Smooth muscle cell of the umbilical artery (primary cell): ENCODE measurements around the gene ALG9. TPM values are rescaled to one million over a fixed set of nuclear protein-coding genes. Genes with fewer than 3 reads are reported as not detected.

Experiments used
- total RNA-seq: library from RNA; depleted of rRNA; stranded (reverse); fragments of >200 nt; gene quantifications from 2 replicates; pipeline ENCODE4 v1.2.3, GENCODE V29; 2014

The ALG9 gene
- 32.8 and 40.4 TPM in 2 replicates for total RNA-seq

DNA sequence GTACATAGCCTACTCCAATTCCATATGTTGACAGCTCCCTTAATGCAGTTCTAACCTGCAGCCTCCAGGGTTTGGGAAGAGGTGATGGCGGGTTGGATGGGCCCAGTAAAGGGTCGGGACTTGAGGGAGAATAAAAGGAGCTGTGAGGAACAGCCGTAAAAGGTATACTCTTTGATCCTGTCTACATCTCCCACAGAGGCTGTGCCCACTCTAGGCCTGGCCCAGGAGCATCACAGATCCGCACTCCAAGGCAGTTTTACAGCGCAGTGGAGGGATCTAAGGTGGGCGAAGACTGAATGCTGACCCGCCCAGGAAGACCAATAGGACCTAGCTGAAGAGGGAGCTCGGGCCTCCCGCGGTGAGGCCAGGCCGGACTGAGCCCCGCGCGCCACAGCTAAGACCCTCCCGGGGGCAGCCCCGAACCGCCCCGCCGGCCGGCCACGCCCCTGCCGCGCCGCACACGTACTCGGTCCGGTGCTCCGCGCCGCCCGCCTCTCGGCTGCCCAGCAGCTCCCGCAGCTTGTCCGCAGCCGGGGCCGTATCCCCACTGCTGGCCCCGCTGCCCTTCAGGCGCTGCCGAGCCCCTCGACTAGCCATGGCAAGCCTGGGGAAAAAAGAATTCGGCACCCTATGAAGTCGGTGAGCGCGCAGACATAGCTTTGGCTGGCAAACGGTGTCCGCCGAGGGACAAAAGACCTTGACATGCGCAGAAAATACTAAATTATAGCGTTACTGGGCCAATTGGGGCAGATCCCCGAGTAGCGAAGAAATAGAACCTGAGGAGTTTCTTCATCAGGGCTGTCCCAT lies at the start of gene ALG9:
Gene ALG9 (minus strand): TSS at position 696 of the 807 bp plus-strand sequence. CDS start 99 bp downstream, at position 597.

DNA sequence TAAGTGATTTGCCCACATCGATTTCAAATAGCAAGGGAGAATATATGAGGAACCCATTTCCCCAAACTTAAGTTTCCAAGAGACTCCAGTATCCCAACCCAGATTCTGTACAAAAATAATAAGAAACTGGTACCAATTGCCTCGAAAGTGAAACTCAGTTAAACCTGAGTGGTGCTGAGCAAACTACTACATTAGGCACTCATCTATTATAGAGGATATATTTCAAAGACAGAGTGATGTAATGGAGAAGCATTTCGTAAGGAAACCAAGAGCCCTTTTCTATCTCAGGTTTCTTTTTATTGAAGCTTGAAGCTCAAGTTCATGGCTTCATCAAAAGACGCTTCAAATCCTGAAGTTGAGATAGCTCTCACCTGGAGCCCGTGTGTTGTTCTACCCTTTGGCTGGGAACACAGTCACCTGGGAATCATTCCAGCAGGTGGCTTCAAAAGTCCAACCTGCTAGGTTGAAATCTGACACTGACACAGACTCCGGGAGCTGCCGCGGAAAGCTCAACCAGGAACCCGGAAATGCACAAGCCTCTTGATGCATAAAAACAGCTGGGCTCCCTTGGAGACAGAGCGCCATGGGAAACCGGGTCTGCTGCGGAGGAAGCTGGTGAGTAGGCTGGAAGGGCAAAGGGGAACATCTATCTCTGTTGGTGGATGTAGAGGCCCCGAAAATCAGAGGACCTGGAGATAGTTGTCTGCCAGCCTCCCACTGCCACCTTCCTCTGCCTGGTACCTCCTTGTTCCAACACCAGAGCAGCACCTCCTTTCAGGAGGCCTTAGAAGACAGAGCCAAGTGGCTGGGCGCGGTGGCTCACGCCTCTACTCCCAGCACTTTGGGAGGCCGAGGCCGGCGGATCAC lies 47.2 kb upstream of the ALG9 start, which contains the start of gene C11orf52:
Gene C11orf52 (plus strand): TSS at position 524 of the 867 bp plus-strand sequence. CDS start 60 bp downstream, at position 584.

GRCh38 chr11:111912535-111912934 lies 41.2 kb upstream of the ALG9 start, which contains the start of gene HSPB2:
Gene HSPB2, plus strand, starts transcription at chr11:111912734. Its CDS starts 96 bp downstream, at chr11:111912830.

GRCh38 chr11:111911563-111912401 lies 40.4 kb upstream of the ALG9 start, which contains the start of gene CRYAB:
Gene CRYAB, minus strand, starts transcription at chr11:111911770. Its CDS starts 46 bp downstream, at chr11:111911724.

GRCh38 chr11:111878849-111879636 lies 7.7 kb upstream of the ALG9 start, which contains the start of the genes CFAP68 and FDXACB1:
Gene CFAP68, plus strand, starts transcription at chr11:111879541. Its CDS starts 20 bp downstream, at chr11:111879561.
Gene FDXACB1, minus strand, starts transcription at chr11:111879165. Its CDS starts 33 bp downstream, at chr11:111879132.

GRCh38 chr11:111765984-111766833 lies 105.2 kb downstream of the ALG9 start, which contains the start of gene PPP2R1B:
Gene PPP2R1B, minus strand, starts transcription at chr11:111766389. Its CDS starts 28 bp downstream, at chr11:111766361.

Other genes starting within 250 kb of the ALG9 start
- gene PPP2R1B, start 105.2 kb downstream of the ALG9 start, total RNA-seq, result 29.7 and 40.3 TPM in 2 replicates
- 2.6 and 2.7 TPM in 2 replicates for gene FDXACB1, start 7.6 kb upstream of the ALG9 start, total RNA-seq
- 8.1 and 8.6 TPM in 2 replicates for gene CFAP68, start 8.0 kb upstream of the ALG9 start, total RNA-seq
- 3.0 and 6.0 TPM in 2 replicates for gene CRYAB, start 40.2 kb upstream of the ALG9 start, total RNA-seq
- gene HSPB2, start 41.2 kb upstream of the ALG9 start, total RNA-seq, result under 0.01 and 0.14 TPM in 2 replicates
- gene C11orf52, start 47.3 kb upstream of the ALG9 start, total RNA-seq, result not detected in 2 replicates
- 13.7 and 16.3 TPM in 2 replicates for gene DIXDC1, start 65.8 kb upstream of the ALG9 start, total RNA-seq
- gene DLAT, start 153.8 kb upstream of the ALG9 start, total RNA-seq, result 37.4 and 43.2 TPM in 2 replicates
- 0.69 and 1.2 TPM in 2 replicates for gene PIH1D2, start 202.4 kb upstream of the ALG9 start, total RNA-seq
- gene NKAPD1, start 202.7 kb upstream of the ALG9 start, total RNA-seq, result 21.1 and 22.6 TPM in 2 replicates
- 16.6 and 30.9 TPM in 2 replicates for gene TIMM8B, start 215.2 kb upstream of the ALG9 start, total RNA-seq
- 107 and 111 TPM in 2 replicates for gene SDHD, start 215.3 kb upstream of the ALG9 start, total RNA-seq